ENCODE measurements around the gene WDR12. TPM values are rescaled to one million over a fixed set of nuclear protein-coding genes. Genes with fewer than 3 reads are reported as not detected.

WDR12 gene
- total and polyA plus RNA-seq, 2 of the 13 experiments (the other 11 are each of a cell fraction or from before 2014, with no cell fraction given), result 94.4 to 216 TPM

- TF ChIP-seq FUBP1 (CRISPR knock-in tag; IDR thresholded peaks at IDR 0.05; ENCODE audit: borderline replicate concordance), result no peak
- TF ChIP-seq ZNF44 (CRISPR knock-in tag; IDR thresholded peaks at IDR 0.05), result 0 out of 2 replicates have a peak, but pooled peaks have one; percentile 53
- TF ChIP-seq, protein P1, sequence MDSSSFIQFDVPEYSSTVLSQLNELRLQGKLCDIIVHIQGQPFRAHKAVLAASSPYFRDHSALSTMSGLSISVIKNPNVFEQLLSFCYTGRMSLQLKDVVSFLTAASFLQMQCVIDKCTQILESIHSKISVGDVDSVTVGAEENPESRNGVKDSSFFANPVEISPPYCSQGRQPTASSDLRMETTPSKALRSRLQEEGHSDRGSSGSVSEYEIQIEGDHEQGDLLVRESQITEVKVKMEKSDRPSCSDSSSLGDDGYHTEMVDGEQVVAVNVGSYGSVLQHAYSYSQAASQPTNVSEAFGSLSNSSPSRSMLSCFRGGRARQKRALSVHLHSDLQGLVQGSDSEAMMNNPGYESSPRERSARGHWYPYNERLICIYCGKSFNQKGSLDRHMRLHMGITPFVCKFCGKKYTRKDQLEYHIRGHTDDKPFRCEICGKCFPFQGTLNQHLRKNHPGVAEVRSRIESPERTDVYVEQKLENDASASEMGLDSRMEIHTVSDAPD (CRISPR knock-in tag; IDR thresholded peaks at IDR 0.05), result no peak
- TF ChIP-seq ETV5 (CRISPR knock-in tag; IDR thresholded peaks at IDR 0.05; ENCODE audit: borderline replicate concordance), result peak; percentile 44; the same call in 1 of the 2 replicates
- no peak for TF ChIP-seq ZNF318 (CRISPR knock-in tag; IDR thresholded peaks at IDR 0.05)
- TF ChIP-seq, protein P2, sequence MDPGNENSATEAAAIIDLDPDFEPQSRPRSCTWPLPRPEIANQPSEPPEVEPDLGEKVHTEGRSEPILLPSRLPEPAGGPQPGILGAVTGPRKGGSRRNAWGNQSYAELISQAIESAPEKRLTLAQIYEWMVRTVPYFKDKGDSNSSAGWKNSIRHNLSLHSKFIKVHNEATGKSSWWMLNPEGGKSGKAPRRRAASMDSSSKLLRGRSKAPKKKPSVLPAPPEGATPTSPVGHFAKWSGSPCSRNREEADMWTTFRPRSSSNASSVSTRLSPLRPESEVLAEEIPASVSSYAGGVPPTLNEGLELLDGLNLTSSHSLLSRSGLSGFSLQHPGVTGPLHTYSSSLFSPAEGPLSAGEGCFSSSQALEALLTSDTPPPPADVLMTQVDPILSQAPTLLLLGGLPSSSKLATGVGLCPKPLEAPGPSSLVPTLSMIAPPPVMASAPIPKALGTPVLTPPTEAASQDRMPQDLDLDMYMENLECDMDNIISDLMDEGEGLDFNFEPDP (CRISPR knock-in tag; conservative IDR thresholded peaks at IDR 0.05), result no peak
- TF ChIP-seq FOXK1 (CRISPR knock-in tag; IDR thresholded peaks at IDR 0.05; ENCODE audit: borderline replicate concordance, low read depth), result peak; percentile 72
- TF ChIP-seq, protein P3, sequence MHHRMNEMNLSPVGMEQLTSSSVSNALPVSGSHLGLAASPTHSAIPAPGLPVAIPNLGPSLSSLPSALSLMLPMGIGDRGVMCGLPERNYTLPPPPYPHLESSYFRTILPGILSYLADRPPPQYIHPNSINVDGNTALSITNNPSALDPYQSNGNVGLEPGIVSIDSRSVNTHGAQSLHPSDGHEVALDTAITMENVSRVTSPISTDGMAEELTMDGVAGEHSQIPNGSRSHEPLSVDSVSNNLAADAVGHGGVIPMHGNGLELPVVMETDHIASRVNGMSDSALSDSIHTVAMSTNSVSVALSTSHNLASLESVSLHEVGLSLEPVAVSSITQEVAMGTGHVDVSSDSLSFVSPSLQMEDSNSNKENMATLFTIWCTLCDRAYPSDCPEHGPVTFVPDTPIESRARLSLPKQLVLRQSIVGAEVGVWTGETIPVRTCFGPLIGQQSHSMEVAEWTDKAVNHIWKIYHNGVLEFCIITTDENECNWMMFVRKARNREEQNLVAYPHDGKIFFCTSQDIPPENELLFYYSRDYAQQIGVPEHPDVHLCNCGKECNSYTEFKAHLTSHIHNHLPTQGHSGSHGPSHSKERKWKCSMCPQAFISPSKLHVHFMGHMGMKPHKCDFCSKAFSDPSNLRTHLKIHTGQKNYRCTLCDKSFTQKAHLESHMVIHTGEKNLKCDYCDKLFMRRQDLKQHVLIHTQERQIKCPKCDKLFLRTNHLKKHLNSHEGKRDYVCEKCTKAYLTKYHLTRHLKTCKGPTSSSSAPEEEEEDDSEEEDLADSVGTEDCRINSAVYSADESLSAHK (CRISPR knock-in tag; IDR thresholded peaks at IDR 0.05; ENCODE audit: borderline replicate concordance), result no peak
- TF ChIP-seq ZBTB3 (CRISPR knock-in tag; IDR thresholded peaks at IDR 0.05; ENCODE audit: borderline replicate concordance, low read depth), result 0 out of 2 replicates have a peak, but pooled peaks have one; percentile 53
- TF ChIP-seq FOSL2 (CRISPR knock-in tag; IDR thresholded peaks at IDR 0.05), result peak; percentile 53
- no peak for TF ChIP-seq SNAI1 (CRISPR knock-in tag; IDR thresholded peaks at IDR 0.05; ENCODE audit: borderline replicate concordance)
These were observed at the start of gene WDR12, which contains the start of gene CARF (continued) for GRCh38 chr2:202911512-202912341.
